GM12874 (cell line): ENCODE data around the gene RAMP3.

ENCODE experiments used
- CTCF ChIP-seq: IDR thresholded peaks from 2 replicates; pipeline ENCODE4 v1.5.1; 2011; ENCODE audit warnings: low read depth, mild to moderate bottlenecking, control low read depth, low read length, moderate library complexity; ENCODE audit not compliant: insufficient read depth

The RAMP3 gene

DNA sequence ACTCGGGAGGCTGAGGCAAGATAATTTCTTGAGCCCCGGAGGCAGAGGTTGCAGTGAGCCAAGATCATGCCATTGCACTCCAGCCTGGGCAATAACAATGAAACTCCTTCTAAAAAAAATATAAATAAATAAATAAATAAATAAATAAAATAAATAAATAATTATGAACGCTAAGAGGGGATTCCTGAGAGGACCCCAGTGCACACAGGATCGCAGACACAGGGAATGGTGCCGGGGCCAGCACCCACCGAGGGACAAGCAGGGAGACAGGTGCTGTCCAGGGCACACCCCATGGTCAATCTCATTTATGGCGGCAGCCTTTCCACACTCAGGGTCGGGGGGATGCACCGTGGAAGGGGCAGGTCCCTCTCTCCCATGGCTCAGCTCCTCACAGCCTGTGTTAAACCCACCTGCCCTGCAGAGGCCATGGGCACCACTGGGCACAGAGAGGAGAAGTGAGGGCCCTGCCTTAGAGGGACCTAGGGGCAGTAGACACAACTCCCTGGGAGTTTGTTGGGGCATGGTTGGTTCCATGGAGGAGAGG, 2.2 kb upstream of the RAMP3 start:
- TF ChIP-seq CTCF = no peak

DNA sequence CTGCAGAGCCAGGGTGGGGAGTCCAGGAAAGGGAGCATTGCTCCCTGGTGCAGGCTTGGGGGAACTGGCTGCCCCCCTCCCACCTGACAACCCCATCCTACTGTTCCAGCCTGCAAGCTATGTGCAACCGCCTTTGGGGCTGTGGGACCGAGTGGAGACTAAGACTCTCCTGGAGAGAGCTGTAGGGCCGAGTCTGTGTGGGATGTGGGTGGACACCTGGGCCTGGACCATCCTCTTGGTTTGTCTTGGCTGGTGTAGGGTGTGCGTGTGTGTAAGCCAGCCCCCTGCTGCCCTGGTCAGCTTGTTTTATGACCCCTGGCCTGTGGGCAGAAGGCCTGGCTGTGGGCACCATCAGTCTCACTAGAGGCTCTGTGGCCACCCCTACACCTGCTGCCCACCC, 1.6 kb upstream of the RAMP3 start:
- no peak for TF ChIP-seq CTCF

DNA sequence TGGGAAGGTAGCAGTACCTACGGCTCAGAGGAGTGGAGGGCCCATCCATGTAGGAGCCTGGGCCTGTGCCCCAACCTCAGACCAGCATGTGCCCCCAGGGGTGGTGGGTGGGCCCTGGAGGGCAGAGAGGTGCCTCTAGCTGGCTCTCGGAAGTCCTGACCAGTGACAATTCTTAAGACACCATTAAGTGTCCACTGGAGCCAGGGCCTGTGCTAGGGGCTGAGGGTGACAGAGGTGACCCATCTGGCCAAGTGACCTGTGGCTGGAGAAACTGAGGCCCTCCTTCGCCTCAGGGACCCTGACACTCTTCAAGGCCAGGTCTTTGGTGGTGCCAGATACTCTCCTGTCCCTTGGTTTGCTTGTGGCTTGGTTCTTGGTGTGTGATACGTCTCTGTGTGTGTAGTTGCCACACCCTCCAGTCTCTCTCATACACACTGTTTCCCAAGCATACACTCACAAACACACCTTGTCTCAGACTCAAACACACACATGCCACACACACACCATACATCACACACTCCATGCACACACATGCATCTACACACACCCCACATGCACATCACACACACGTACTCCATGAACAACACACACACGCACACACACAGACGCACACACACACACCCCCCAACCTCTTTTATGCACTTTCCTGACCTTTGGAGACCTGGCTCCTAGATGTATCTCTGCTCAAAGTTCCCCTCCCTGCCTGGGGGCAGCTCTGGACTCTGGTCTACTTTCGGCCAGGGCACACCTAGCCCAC, 897 bp upstream of the RAMP3 start:
- TF ChIP-seq CTCF = no peak

DNA sequence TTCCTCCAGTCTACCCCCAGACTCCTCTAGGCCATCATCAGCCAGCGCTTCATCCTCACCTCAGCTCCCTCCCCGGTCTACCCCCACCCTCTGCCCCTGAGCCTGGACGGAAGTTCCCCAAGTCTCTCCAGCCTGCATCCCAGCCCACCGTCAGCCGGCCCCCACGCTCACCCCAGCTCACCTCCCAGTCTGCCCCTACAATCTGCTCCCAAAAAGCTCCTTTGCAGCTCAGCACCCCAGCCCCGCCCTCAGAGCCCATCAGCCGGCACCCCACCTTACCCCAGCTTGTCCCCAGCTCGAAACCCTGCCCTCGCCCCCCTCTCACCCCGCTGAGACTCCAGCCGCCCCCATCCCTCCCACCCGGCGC, 322 bp upstream of the RAMP3 start:
- no peak for TF ChIP-seq CTCF

GRCh38 chr7:45158471-45158870, 880 bp downstream of the RAMP3 start:
- no peak for TF ChIP-seq CTCF

GRCh38 chr7:45159296-45159695, 1.7 kb downstream of the RAMP3 start:
- TF ChIP-seq CTCF = no peak

DNA sequence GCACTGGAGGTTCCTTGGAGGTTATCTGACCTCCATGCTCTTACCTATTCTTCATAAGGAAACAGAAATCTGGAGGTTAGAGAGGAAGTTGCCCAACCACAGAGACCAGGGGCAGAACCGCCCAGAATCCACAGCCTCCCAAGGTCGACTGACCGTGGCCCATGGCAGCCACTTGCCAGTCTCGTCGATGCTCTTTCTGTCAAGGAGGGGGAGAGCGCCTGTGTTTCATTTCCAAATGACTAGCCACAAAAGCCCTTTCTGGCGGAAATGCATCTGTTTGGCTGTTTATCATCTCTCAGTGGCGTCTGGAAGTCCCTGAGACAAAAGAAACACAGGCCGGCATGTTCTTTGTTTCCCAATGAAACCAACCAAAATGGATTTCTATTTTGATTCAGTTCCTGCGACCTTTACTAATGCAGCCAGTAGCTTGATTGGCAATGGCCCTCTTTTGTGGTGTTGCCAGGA, 2.9 kb downstream of the RAMP3 start:
- TF ChIP-seq CTCF = no peak
